ENCODE data around the gene CCDC74A.
"Not testable (repeated sequence)": the region's sequence is repeated elsewhere in the genome, so short reads cannot be mapped to it uniquely, and the experiment has no call there.

CCDC74A gene

GRCh38 chr2:131557558-131558321 is 30.1 kb downstream of the CCDC74A start:
- no peaks in the 10 kb centered on the region for H3K4me1 Mint-ChIP-seq (ENCODE audit: low read depth)
- H3K9me3 Mint-ChIP-seq, result no peaks in the 10 kb centered on the region
- H3K27ac Mint-ChIP-seq, result no peak overlapping the region
- no peak overlapping the region for H3K4me3 Mint-ChIP-seq
- no peaks in the 10 kb centered on the region for H3K36me3 Mint-ChIP-seq (ENCODE audit: low read depth)
- peaks cover 9% of the 10 kb centered on the region for H3K27me3 Mint-ChIP-seq

GRCh38 chr2:131566371-131566770 is 38.7 kb downstream of the CCDC74A start:
- no peaks in the 10 kb centered on the region for H3K9me3 Mint-ChIP-seq
- H3K36me3 Mint-ChIP-seq (ENCODE audit: low read depth), result no peaks in the 10 kb centered on the region
- H3K4me3 Mint-ChIP-seq, result no peak overlapping the region
- no peak overlapping the region for H3K27ac Mint-ChIP-seq
- no peaks in the 10 kb centered on the region for H3K4me1 Mint-ChIP-seq (ENCODE audit: low read depth)
- H3K27me3 Mint-ChIP-seq, result peaks cover 31% of the 10 kb centered on the region

- Mint-ChIP-seq H3K27me3 (peaks cover 36% of the 10 kb centered on the region), H3K27ac (no peak overlapping the region)
These were observed 40.2 kb downstream of the CCDC74A start for GRCh38 chr2:131567891-131568290.

DNA sequence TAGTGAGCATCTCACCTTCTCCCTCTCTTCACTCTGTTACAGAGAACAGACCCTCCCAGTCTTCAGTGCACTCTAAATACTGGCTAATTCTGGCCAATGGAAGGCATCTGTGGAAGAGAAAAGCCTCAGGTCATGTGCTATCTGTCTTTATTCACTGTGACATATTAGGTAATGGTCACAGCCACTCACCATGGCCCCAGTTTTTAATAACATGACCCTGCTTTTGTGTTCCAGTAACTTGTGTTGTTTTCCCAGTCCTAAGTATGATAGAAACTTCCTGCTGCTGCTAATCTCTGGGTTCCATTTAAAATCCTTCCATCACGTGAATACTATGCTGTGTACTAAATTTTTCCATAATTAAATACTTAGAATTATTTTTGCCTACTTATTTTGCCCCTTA is 40.7 kb downstream of the CCDC74A start:
- not testable (repeated sequence) for H3K36me3 Mint-ChIP-seq (ENCODE audit: low read depth); H3K4me3 Mint-ChIP-seq; H3K9me3 Mint-ChIP-seq; H3K27ac Mint-ChIP-seq; H3K4me1 Mint-ChIP-seq (ENCODE audit: low read depth)
- peaks cover 40% of the 10 kb centered on the region for H3K27me3 Mint-ChIP-seq

More at GRCh38 chr2:131567891-131568290, 40.2 kb downstream of the CCDC74A start:
- H3K36me3 Mint-ChIP-seq (ENCODE audit: low read depth), result no peaks in the 10 kb centered on the region
- no peaks in the 10 kb centered on the region for H3K4me1 Mint-ChIP-seq (ENCODE audit: low read depth)
- H3K4me3 Mint-ChIP-seq, result no peak overlapping the region
- H3K9me3 Mint-ChIP-seq, result no peaks in the 10 kb centered on the region

DNA sequence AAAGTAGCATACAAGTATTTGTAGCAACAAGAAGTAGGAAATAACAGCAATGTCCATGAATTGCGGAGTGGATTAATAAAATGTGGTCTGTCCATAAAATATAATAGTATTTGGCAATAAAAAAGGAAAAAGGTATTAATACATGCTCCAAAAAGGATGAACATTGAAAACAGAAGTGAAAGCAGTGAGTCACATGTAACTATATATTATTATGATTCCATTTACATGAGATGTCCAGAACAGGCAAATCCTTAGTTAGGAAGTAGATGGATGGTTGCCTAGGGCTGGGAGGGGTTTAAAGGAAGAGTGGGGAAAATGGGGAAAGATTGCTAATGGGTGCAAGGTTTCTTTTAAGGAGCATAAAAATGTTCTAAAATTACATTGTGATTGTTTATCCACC is 44.5 kb downstream of the CCDC74A start:
- Mint-ChIP-seq H3K27ac (no peak overlapping the region), H3K27me3 (peaks cover 25% of the 10 kb centered on the region), H3K4me1 (ENCODE audit: low read depth) (no peaks in the 10 kb centered on the region), H3K4me3 (no peak overlapping the region), H3K36me3 (ENCODE audit: low read depth) (no peaks in the 10 kb centered on the region), H3K9me3 (no peaks in the 10 kb centered on the region)

GRCh38 chr2:131577812-131578211 is 50.1 kb downstream of the CCDC74A start:
- Mint-ChIP-seq H3K27me3 (peaks cover 33% of the 10 kb centered on the region), H3K27ac (no peak overlapping the region), H3K4me1 (ENCODE audit: low read depth) (no peaks in the 10 kb centered on the region), H3K4me3 (no peak overlapping the region), H3K36me3 (ENCODE audit: low read depth) (no peaks in the 10 kb centered on the region), H3K9me3 (no peaks in the 10 kb centered on the region)

GRCh38 chr2:131580187-131580586 is 52.5 kb downstream of the CCDC74A start:
- Mint-ChIP-seq H3K4me3 (no peak overlapping the region), H3K27ac (no peak overlapping the region), H3K36me3 (ENCODE audit: low read depth) (no peaks in the 10 kb centered on the region), H3K9me3 (no peaks in the 10 kb centered on the region), H3K27me3 (peaks cover 38% of the 10 kb centered on the region), H3K4me1 (ENCODE audit: low read depth) (no peaks in the 10 kb centered on the region)

Data from stimulated activated naive CD8-positive, alpha-beta T cell treated with anti-CD3 and anti-CD28 coated beads, Interleukin-15, Interleukin-2, amounts not matched to agents 100 ng/mL and 50 ng/mL, for 24 hours (primary cell).